IPS-20b (cell line): Measurements from ENCODE around the gene COL20A1.

Source experiments
- H3K27ac ChIP-seq: one replicate; pipeline ENCODE4 v1.5.1; 2013; ENCODE audit warnings: low read length
- H3K27me3 ChIP-seq: 2 replicates; pipeline ENCODE4 v1.6.1; 2013; ENCODE audit warnings: mild to moderate bottlenecking, low read length, inconsistent platforms; ENCODE audit not compliant: insufficient read depth
- H3K36me3 ChIP-seq: 2 replicates; pipeline ENCODE4 v1.6.1; 2013; ENCODE audit warnings: low read depth, mild to moderate bottlenecking, inconsistent platforms, low read length, moderate library complexity; ENCODE audit not compliant: insufficient read depth
- H3K4me1 ChIP-seq: 2 replicates; pipeline ENCODE4 v1.6.1; 2013; ENCODE audit warnings: mild to moderate bottlenecking, control low read depth, inconsistent platforms, low read length, moderate library complexity; ENCODE audit not compliant: insufficient read depth
- H3K4me3 ChIP-seq: 2 replicates; pipeline ENCODE4 v1.5.1; 2013; ENCODE audit warnings: mild to moderate bottlenecking, low read length, inconsistent platforms
- H3K9ac ChIP-seq: 2 replicates; pipeline ENCODE4 v1.6.1; 2013; ENCODE audit warnings: low read depth, mild to moderate bottlenecking, inconsistent platforms, low read length, moderate library complexity
- H3K9me3 ChIP-seq: 2 replicates; pipeline ENCODE4 v1.6.1; 2013; ENCODE audit warnings: mild to moderate bottlenecking, low read depth, low read length, inconsistent platforms; ENCODE audit not compliant: insufficient read depth

The COL20A1 gene

GRCh38 chr20:63253438-63254231, 39.4 kb upstream of the COL20A1 start:
- H3K4me3 ChIP-seq: peak overlapping the region; percentile 63; the same call in 1 of the 2 replicates
- no peaks in the 10 kb centered on the region for H3K36me3 ChIP-seq
- H3K27me3 ChIP-seq: peaks cover 45% of the 10 kb centered on the region
- no peak overlapping the region for H3K27ac ChIP-seq
- peak overlapping the region; percentile 27; the same call in 1 of the 2 replicates for H3K9ac ChIP-seq
- no peaks in the 10 kb centered on the region for H3K9me3 ChIP-seq
- H3K4me1 ChIP-seq: peaks cover 9% of the 10 kb centered on the region; the same call in 1 of the 2 replicates

DNA sequence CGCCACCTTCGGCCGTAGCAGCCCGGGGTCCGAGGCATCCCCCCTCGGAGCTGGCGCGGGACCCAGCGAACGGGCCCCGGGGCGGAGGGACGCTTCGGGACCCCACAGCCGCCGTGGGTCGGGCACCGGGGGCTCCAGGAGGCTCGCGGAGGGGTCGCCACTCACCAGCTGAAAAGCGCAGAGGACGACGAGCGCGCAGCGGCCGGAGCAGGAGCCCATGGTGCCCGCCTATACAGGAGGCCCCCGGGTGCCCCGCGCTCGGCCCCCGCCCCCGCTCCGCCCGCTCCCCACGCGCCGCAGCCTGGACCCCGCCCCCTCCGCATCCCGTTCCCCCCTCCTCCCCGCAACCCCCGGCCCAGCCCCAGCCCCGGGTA, 38.8 kb upstream of the COL20A1 start, which contains the start of gene NKAIN4:
TSS of gene NKAIN4 (minus strand) at position 232 of the 374 bp plus-strand sequence. CDS start at position 219, 13 bp downstream.
- Histone ChIP-seq H3K4me3 (peak within 1 kb of the TSS; percentile 66), H3K27ac (no peak within 1 kb of the TSS)

DNA sequence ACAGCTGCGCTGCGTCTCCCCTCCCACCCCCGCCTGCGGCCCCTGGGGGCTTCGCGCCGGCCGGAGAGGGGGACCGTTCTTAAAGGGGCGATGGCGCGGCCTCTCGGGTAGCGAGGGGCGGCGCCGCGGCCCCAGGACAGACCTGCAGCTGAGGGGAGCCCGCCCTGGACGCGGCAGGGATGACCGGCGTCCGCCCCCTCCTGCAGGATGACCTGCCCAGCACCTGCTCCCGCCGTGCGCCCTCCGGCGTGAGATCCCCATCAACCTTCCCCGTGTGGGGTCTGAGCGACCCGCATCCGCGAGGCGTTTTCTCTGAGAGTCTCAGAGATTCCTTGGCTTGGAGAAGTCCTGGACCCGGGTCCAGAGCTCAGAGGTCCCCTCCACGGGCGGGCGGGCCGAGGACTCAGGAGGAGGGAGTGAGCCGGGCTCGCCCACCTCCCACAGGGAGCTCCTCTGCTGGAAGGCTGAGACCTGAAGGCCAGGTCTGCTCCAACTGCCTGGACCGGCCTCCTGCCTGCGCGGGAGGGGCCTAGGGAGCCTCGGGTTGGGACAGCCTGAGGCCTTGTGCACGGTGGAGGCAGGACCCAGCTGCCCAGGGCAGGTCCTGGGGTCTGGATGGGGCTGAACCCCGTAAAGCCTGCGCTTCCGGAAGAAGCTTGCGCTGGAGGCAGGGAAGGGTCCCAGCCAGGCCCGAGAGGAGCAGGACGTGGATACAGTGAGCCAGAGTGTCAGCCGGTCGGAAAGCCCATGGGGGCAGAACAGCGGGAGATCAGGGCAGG, 38.2 kb upstream of the COL20A1 start:
- no peaks in the 10 kb centered on the region for H3K9me3 ChIP-seq
- H3K27ac ChIP-seq: no peak overlapping the region
- peaks cover 45% of the 10 kb centered on the region for H3K27me3 ChIP-seq
- H3K9ac ChIP-seq: no peak overlapping the region; the same call in 1 of the 2 replicates
- peaks cover 9% of the 10 kb centered on the region; the same call in 1 of the 2 replicates for H3K4me1 ChIP-seq
- H3K36me3 ChIP-seq: no peaks in the 10 kb centered on the region
- H3K4me3 ChIP-seq: peak overlapping the region; percentile 66

More for the DNA sequence above, 38.8 kb upstream of the COL20A1 start, which contains the start of gene NKAIN4:
- H3K4me1 ChIP-seq: peaks cover 9% of the 10 kb centered on the region; the same call in 1 of the 2 replicates
- no peaks in the 10 kb centered on the region for H3K9me3 ChIP-seq
- H3K9ac ChIP-seq: peak within 1 kb of the TSS; percentile 27; the same call in 1 of the 2 replicates
- H3K36me3 ChIP-seq: no peaks in the 10 kb centered on the region
- H3K27me3 ChIP-seq: peaks cover 45% of the 10 kb centered on the region

- H3K27me3 ChIP-seq: peaks cover 45% of the 10 kb centered on the region
- no peaks in the 10 kb centered on the region for H3K36me3 ChIP-seq
- H3K9ac ChIP-seq: no peak overlapping the region
- H3K9me3 ChIP-seq: no peaks in the 10 kb centered on the region
- no peak overlapping the region for H3K27ac ChIP-seq
- H3K4me3 ChIP-seq: no peak overlapping the region
- peaks cover 9% of the 10 kb centered on the region; the same call in 1 of the 2 replicates for H3K4me1 ChIP-seq
Observed at GRCh38 chr20:63255931-63256704, 36.9 kb upstream of the COL20A1 start.

GRCh38 chr20:63256954-63257353, 36.0 kb upstream of the COL20A1 start:
- Histone ChIP-seq H3K9ac (no peak overlapping the region), H3K4me3 (no peak overlapping the region), H3K36me3 (no peaks in the 10 kb centered on the region), H3K4me1 (peaks cover 9% of the 10 kb centered on the region; the same call in 1 of the 2 replicates), H3K27ac (no peak overlapping the region), H3K27me3 (peaks cover 41% of the 10 kb centered on the region), H3K9me3 (no peaks in the 10 kb centered on the region)

- Histone ChIP-seq H3K27me3 (peaks cover 35% of the 10 kb centered on the region), H3K9ac (no peak overlapping the region)
Observed at GRCh38 chr20:63257629-63258028, 35.4 kb upstream of the COL20A1 start.

GRCh38 chr20:63258781-63259180, 34.2 kb upstream of the COL20A1 start:
- Histone ChIP-seq H3K4me3 (no peak overlapping the region), H3K27me3 (peaks cover 25% of the 10 kb centered on the region), H3K9ac (no peak overlapping the region), H3K9me3 (no peaks in the 10 kb centered on the region), H3K4me1 (peaks cover 5% of the 10 kb centered on the region; the same call in 1 of the 2 replicates), H3K27ac (no peak overlapping the region), H3K36me3 (no peaks in the 10 kb centered on the region)

More at GRCh38 chr20:63257629-63258028, 35.4 kb upstream of the COL20A1 start:
- peaks cover 9% of the 10 kb centered on the region; the same call in 1 of the 2 replicates for H3K4me1 ChIP-seq
- no peaks in the 10 kb centered on the region for H3K9me3 ChIP-seq
- no peaks in the 10 kb centered on the region for H3K36me3 ChIP-seq
- H3K27ac ChIP-seq: no peak overlapping the region
- no peak overlapping the region for H3K4me3 ChIP-seq

- Histone ChIP-seq H3K9me3 (no peaks in the 10 kb centered on the region), H3K9ac (no peak overlapping the region), H3K4me3 (no peak overlapping the region), H3K36me3 (no peaks in the 10 kb centered on the region), H3K4me1 (peaks cover 5% of the 10 kb centered on the region; the same call in 1 of the 2 replicates), H3K27ac (no peak overlapping the region), H3K27me3 (peaks cover 21% of the 10 kb centered on the region)
Observed at GRCh38 chr20:63259734-63260460, 33.1 kb upstream of the COL20A1 start.

- H3K27ac ChIP-seq: no peak overlapping the region
- H3K4me1 ChIP-seq: 0 out of 2 replicates have a peak, but pooled peaks cover 1% of the 10 kb centered on the region
Observed at GRCh38 chr20:63260521-63260920, 32.5 kb upstream of the COL20A1 start.

DNA sequence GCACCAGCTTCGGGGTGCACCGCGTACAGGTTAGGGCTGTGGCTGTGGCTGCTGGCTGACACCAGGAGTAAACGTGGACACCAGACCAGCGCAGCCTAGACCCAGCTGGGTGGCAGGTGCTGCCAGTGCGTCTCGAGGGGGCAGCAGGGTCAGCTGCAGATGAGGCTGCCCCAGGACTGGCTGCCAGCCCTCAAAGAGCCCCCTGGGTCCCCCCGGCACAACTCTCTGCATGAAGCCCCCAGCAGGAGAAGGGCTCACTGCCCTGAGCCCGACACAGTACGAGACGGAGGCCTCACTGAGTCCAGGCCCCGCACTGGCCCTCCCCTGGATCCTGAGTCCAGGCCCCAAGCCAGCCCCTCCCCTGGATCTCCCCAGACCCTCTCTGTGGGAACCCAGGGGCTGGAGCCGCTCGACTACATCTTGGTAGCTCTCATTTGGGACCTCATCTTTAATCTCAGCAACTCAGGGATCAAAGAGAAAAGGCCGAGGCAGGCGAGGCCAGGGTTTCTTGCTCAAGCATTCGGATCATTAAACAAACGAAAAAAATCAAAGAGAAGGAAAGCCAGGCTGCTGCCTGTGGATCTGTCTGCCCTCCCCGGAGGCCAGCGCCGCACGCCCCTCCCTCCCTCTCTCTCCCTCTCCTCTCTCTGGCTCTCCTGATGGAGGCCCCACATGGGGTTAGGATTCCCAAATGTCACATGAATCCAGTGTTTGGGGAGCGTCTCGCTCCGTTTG, 31.8 kb upstream of the COL20A1 start:
- Histone ChIP-seq H3K9ac (no peak overlapping the region), H3K36me3 (no peaks in the 10 kb centered on the region), H3K4me1 (no peaks in the 10 kb centered on the region), H3K27ac (no peak overlapping the region), H3K4me3 (no peak overlapping the region), H3K27me3 (peaks cover 7% of the 10 kb centered on the region), H3K9me3 (no peaks in the 10 kb centered on the region)

More at GRCh38 chr20:63260521-63260920, 32.5 kb upstream of the COL20A1 start:
- no peaks in the 10 kb centered on the region for H3K9me3 ChIP-seq
- no peak overlapping the region for H3K4me3 ChIP-seq
- H3K9ac ChIP-seq: no peak overlapping the region
- peaks cover 14% of the 10 kb centered on the region for H3K27me3 ChIP-seq
- no peaks in the 10 kb centered on the region for H3K36me3 ChIP-seq
